ENCODE results near the gene FRMD5.

The FRMD5 gene

GRCh38 chr15:44159492-44159891, 35.6 kb downstream of the FRMD5 start:
- FAIRE-seq, result no peak

- no peak for FAIRE-seq
These were observed 37.0 kb downstream of the FRMD5 start for GRCh38 chr15:44158111-44158510.

- no peak for FAIRE-seq
These were observed 37.4 kb downstream of the FRMD5 start for GRCh38 chr15:44157679-44158078.

GRCh38 chr15:44153352-44153751, 41.7 kb downstream of the FRMD5 start:
- no peak for FAIRE-seq

- no peak for FAIRE-seq
These were observed 45.8 kb downstream of the FRMD5 start for GRCh38 chr15:44149224-44149623.

GRCh38 chr15:44148580-44148979, 46.5 kb downstream of the FRMD5 start:
- FAIRE-seq, result no peak

GRCh38 chr15:44147636-44148035, 47.4 kb downstream of the FRMD5 start:
- FAIRE-seq, result no peak

- no peak for FAIRE-seq
These were observed 49.6 kb downstream of the FRMD5 start for GRCh38 chr15:44145495-44145894.

GRCh38 chr15:44144992-44145391, 50.1 kb downstream of the FRMD5 start:
- no peak for FAIRE-seq

GRCh38 chr15:44144184-44144583, 50.9 kb downstream of the FRMD5 start:
- no peak for FAIRE-seq

GRCh38 chr15:44137750-44138149, 57.3 kb downstream of the FRMD5 start:
- FAIRE-seq, result no peak

- no peak for FAIRE-seq
These were observed 58.0 kb downstream of the FRMD5 start for GRCh38 chr15:44136991-44137477.

- FAIRE-seq, result no peak
These were observed 63.0 kb downstream of the FRMD5 start for GRCh38 chr15:44132057-44132456.

- FAIRE-seq, result no peak
These were observed 64.3 kb downstream of the FRMD5 start for GRCh38 chr15:44130778-44131177.

GRCh38 chr15:44129911-44130310, 65.2 kb downstream of the FRMD5 start:
- no peak for FAIRE-seq

GRCh38 chr15:44128443-44128842, 66.6 kb downstream of the FRMD5 start:
- FAIRE-seq, result no peak

GRCh38 chr15:44125879-44126278, 69.2 kb downstream of the FRMD5 start:
- FAIRE-seq, result no peak

- FAIRE-seq, result no peak
These were observed 92.3 kb downstream of the FRMD5 start for GRCh38 chr15:44102675-44103254.

GRCh38 chr15:44101944-44102343, 93.1 kb downstream of the FRMD5 start:
- no peak for FAIRE-seq

GRCh38 chr15:44101286-44101685, 93.8 kb downstream of the FRMD5 start:
- no peak for FAIRE-seq

- FAIRE-seq, result no peak
These were observed 95.4 kb downstream of the FRMD5 start for GRCh38 chr15:44099671-44100070.

- FAIRE-seq, result no peak
These were observed 97.5 kb downstream of the FRMD5 start for GRCh38 chr15:44097552-44097951.

GRCh38 chr15:44096596-44096995, 98.5 kb downstream of the FRMD5 start:
- FAIRE-seq, result no peak

GRCh38 chr15:44094781-44095180, 100.3 kb downstream of the FRMD5 start:
- FAIRE-seq, result no peak

- FAIRE-seq, result no peak
These were observed 101.2 kb downstream of the FRMD5 start for GRCh38 chr15:44093836-44094235.
